H54 (cell line): Measurements from ENCODE around the gene KLHDC9.
A peak's percentile ranks its signal among the peaks of the same experiment; 100 is the strongest.
"Not testable (repeated sequence)": the region's sequence is repeated elsewhere in the genome, so short reads cannot be mapped to it uniquely, and the experiment has no call there.

ENCODE experiments used
- DNase-seq: peaks from one replicate; pipeline ENCODE4 v3.0.0; 2011; ENCODE audit warnings: low spot score, mixed read lengths; ENCODE audit not compliant: insufficient read length
- FAIRE-seq: peaks from 3 replicates; lab custom pipeline; 2011; peaks lifted over from hg19 to GRCh38; lab: Jason Lieb, UNC
- POLR2A ChIP-seq: IDR thresholded peaks from 2 replicates; pipeline ENCODE4 v1.6.1; 2011; ENCODE audit warnings: low read depth, mild to moderate bottlenecking, low read length

KLHDC9 gene, protein sequence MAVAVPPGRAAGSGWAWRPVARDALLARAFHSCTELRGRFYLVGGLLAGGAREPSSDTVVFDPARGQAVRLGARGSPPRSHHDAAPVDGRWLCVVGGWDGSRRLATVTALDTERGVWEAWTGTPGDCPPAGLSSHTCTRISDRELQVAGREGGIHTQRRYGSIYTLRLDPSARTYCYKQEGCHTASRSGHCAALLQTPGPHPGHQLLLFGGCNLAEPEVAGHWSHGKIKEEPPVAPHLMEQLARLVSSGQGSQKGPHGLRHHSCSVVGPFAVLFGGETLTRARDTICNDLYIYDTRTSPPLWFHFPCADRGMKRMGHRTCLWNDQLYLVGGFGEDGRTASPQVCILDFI

DNA sequence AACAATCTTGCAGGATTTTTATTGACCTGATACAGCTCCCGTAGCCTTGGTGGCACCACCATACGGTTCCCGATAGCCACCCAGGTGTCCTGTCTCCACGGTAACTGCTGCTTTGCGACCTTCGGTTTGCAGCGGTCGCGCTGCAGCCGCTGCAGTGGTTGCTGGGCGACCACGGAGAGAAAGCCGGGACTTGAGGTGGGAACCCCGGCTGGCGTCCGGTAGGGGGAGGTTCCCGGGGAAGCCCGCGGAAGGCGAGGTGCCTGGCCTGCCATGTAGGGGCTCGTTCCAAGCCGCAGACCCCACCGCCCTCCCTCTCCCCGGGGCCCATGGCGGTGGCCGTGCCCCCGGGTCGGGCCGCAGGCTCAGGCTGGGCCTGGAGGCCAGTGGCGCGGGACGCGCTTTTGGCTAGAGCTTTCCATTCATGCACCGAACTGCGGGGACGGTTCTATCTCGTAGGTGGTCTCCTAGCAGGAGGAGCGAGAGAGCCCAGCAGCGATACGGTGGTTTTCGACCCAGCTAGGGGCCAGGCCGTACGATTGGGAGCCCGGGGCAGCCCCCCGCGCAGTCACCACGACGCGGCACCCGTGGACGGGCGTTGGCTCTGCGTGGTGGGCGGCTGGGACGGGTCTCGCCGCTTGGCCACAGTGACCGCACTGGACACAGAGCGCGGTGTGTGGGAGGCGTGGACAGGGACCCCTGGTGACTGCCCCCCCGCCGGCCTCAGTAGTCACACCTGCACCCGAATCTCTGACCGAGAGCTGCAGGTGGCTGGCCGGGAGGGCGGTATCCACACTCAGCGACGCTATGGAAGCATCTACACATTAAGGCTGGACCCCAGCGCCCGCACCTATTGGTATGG, at the start of gene KLHDC9:
Gene KLHDC9 (plus strand): TSS at position 152 of the 859 bp plus-strand sequence. CDS start 175 bp downstream, at position 327.
- DNase-seq (peak; percentile 91), FAIRE-seq (no peak)
- TF ChIP-seq POLR2A = peak; percentile 47; the same call in 1 of the 2 replicates

DNA sequence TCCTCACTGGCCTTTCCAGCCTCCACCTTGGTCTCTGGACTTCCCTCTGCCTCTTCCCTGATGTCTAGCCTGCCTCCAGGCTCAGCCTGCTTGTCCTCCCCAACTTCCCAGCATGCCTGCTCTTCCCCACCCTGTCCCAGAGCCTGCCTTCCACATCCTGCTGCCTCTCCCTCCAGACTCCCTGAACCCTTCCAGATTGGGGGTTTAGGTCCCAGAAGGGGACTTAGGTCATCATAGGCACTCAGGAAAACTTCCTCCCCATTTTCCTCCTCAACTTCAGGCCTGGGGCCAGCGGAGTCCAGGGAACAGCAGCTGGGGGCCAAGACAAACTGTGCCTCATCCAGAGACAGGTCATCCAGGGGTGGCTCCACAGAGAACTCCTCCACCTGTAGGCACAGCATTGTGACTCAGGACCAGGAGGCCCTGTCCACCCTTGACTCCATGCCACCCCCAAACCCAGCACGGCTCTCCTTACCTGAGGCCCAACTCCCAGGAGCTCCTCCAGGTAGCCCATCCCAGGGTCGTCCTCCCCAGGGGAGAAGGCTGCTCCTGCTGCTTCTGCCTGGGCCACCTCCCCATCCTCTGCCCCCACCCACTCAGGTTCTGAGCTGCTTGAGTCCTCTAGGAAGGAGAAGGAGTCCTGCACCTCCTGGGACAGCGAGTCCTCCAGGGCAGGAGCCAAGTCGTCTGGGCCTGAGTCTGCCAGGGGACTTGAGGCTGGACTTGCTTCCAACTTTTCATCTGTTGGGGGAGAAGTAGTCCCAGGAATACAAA, 49.0 kb upstream of the KLHDC9 start:
- FAIRE-seq (no peak), DNase-seq (no peak)
- TF ChIP-seq POLR2A = no peak

DNA sequence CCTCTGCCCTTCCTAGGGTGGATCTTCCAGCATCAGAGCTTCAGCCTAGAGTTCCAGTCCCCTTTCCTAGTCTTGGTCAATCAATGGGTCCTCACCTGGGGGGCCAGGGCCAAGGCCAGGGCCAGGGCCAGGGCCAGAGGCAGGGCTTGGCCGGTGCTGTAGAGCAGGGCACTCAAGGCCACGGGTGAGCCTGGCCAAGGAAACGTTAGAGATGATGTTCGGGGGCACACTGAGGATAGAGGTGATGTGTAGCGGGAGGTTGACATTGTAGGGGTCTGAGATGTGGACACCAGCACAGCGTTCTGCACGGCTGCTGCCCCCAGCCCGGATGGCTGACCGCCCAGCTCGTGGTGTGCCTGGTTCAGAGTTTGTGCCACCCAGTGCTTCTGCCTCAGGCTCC, 46.9 kb upstream of the KLHDC9 start:
- no peak for FAIRE-seq
- DNase-seq = no peak
- TF ChIP-seq POLR2A = no peak

DNA sequence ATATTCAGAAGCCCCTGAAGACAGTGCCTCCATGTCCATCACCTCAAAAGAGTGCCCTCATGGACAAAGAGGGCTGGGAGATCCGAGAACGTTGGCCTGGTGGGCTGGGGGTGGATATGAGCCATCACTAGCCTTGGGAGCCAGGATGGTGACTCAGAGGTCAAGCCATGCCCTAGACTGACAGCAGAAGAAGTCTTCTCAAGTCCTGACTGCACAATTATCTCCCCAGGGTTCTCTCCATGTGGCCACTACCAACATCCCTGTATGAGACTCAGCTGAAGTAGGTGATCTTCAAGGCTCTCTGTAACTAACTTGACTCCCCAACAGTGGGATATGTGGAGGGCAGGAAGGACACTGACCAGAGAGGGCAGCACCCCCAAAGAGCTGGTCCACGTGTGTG, 45.3 kb upstream of the KLHDC9 start:
- no peak for DNase-seq
- TF ChIP-seq POLR2A = no peak
- FAIRE-seq = no peak

DNA sequence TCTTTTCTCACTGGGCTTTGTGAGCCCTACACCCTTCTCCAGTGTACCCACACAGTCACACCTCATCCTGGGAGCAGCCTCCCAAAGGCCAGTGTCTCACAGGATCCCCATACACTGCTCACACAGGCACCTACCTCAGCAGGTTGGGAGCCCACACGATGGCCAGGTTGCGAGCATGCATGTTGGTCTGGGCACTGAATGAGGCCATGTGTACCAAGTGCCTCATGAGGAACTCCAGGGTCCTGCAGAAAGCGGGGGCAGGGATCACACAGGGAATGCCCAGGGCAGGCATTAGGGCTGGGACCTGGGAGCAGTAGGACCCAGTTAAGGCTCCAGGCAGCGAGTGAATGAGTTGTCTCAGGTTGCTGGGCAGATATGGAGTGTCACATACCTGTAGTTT, 43.9 kb upstream of the KLHDC9 start:
- FAIRE-seq (no peak), DNase-seq (no peak)
- TF ChIP-seq POLR2A = no peak

DNA sequence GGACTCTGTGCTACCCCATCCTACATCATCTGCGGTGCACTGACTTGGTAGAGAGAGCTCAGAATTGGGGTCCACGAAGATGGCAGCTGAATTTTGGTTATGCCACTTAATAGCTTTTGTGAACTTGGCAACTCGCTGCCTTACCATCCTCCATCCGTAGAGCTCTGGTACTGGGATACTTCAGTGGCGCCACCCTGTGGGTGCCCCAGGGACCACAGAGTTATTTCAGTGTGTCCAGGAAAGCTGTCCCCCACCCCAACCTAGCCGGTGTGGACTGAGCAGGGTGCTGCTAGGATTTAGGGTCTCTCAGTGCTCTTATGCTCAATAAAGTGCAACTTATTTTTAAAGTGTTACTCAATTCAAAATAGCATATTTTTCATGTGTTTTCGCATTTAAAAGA, 43.4 kb upstream of the KLHDC9 start:
- DNase-seq (no peak), FAIRE-seq (no peak)
- no peak for TF ChIP-seq POLR2A

DNA sequence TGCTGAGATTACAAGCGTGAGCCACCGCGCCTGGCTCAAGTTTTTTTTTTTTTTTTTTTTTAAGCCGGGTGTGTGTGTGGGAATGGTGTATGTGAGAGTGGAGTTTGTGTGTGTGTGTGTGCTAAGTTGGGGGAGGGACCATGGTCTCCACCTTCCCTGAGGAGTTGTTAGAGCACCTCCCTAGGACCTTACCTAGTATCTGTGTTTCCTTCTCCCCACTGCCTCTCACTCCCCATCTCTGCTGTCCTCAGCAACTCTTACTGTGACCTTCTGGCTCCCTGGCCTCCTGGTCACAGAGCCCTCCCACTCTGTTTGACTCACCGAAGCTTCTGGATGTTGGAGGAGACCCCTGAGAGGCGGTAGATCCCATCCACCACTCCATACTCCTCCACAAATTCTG, 38.9 kb upstream of the KLHDC9 start:
- TF ChIP-seq POLR2A = no peak
- FAIRE-seq (no peak), DNase-seq (no peak)

DNA sequence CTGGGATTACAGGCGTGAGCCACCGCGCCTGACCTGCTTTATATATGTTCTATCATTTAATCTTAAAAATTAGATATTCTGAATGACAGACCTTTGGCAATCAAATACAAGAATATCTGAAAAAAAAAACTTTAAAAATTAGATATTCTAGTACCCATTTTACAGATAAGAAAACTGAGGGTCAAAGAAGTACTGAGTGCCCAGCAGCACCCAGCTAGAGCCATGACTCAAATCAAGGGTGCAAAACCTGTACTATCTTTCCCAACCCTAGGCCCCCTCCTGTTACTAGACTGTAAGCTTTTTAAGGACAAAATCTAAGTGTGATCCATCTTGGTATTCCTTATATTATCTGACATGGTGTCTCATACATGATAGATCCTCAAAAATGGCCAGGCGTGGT, 36.7 kb upstream of the KLHDC9 start:
- TF ChIP-seq POLR2A = no peak
- FAIRE-seq (no peak), DNase-seq (no peak)

DNA sequence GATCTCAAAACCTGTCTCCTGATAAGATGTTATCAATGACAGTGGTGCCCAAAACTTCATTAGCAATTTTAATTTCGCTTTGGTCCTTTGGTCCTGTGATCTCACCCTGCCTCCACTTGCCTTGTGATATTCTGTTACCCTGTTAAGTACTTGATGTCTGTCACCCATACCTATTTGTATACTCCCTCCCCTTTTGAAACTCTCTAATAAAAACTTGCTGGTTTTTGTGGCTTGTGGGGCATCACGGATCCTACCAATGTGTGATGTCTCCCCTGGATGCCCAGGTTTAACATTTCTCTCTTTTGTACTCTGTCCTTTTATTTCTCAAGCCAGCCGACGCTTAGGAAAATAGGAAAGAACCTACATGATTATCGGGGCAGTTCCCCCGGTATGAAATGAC, 34.2 kb upstream of the KLHDC9 start:
- not testable (repeated sequence) for DNase-seq, FAIRE-seq

DNA sequence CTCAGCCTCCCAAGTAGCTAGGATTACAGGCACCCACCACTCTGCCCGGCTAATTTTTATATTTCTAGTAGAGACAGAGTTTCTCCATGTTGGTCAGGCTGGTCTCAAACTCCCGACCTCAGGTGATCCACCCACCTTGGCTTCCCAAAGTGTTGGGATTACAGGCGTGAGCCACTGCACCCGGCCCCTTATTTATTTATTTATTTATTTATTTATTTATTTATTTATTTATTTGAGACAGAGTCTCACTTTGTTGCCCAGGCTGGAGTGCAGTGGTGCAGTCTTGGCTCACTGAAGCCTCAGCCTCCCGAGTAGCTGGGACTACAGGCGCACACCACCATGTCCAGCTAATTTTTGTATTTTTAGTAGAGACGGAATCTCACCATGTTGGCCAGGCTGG, 32.5 kb upstream of the KLHDC9 start:
- FAIRE-seq, DNase-seq: not testable (repeated sequence)

DNA sequence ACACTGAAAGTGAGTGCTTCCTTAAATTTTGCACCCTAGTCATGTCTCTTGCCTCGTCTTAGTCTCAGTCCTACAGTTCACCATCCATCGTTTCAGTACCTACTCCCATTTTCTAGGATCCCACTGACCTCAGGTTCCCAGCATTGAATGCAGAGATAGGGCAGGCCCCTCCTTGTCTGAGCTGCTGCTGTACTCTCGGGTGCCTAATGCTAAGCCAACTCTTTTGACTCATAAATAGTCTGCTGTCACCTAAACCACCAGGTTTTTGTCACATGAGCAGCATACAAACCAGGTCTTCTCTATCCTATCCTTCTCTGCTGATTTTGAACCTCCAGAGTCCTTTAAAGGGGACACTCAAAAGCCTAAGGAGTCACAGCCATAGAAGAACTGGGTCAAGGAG, 31.5 kb upstream of the KLHDC9 start:
- TF ChIP-seq POLR2A = no peak
- DNase-seq (no peak), FAIRE-seq (no peak)

DNA sequence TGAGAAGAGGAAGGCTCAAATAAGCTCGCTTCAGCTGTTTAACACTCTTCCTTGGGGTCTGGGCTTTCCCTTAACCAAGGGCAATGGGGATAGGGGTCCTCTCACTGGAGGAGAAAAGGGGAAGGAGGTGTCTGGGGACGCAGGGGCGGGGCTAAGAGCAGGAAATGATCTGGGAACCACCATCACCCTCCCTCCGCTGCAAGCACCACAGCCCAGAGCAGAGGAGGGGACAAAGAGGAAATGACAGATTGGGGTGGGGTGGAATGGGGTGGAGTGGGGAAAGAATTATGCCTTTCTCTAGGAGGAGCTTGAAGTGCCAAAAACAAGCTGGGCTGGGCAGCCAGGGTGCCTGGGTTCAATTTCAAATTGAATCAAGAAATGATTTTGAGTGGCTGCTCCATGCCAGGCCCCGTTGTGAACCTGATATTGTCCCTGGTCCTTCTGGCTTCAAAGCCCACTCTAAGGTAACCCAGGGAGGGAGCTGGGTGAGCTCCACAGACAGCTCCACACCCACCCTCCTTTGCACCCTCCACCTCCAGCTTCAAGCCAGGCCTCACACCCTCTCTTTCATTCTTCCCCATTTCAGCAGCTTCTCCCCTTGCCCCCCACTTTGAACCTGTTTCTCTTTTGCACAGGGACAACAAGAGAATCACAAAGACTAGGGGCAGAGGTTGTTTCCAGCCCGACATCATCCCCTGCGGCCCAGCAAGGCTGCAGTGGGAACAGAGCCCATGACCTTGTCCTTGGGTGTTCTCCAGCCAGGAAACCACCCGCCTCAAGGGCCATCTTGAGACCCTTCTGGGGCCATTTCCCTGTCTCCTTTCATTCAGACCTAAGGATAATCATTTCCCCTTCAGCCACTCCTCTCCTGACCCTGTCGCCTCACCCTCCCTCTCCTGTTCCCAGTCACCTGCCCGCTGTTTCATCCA, 29.6 kb upstream of the KLHDC9 start:
- no peak for DNase-seq
- TF ChIP-seq POLR2A = no peak
- no peak for FAIRE-seq

DNA sequence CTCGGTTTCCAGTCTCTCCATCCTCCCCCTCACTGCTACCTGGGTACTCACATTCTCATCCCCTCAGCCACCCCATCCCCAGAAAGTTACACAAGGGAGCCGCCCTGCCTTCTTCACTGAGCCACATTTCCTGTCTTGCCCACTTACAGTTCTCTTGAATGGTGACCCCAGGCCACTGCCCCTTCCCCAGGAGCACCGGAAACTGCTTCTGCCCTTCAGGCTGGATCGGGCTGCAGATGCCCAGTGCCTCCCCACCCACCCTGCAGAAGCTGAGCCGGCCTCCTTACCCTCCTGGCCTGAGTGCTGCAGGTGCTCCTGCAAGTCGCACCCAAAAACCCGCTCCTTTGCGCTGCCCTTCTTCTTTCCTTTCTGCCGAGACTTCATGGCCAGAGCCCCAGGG, 28.9 kb upstream of the KLHDC9 start:
- no peak for DNase-seq
- TF ChIP-seq POLR2A = no peak
- no peak for FAIRE-seq
